HT1080 (cell line): ENCODE results near the gene ATP6V1E1. TPM values are rescaled to one million over a fixed set of nuclear protein-coding genes. Genes with fewer than 3 reads are reported as not detected.
A peak's percentile ranks its signal among the peaks of the same experiment; 100 is the strongest.
"Not testable (repeated sequence)": the region's sequence is repeated elsewhere in the genome, so short reads cannot be mapped to it uniquely, and the experiment has no call there.

ENCODE experiments used
- DNase-seq: peaks from one replicate; pipeline ENCODE4 v3.0.0-alpha.2; 2015; ENCODE audit warnings: low read depth
- total RNA-seq: library from RNA; depleted of rRNA; stranded (reverse); fragments of >200 nt; shearing (Covaris generic); gene quantifications from 2 replicates; pipeline ENCODE4 v1.2.3, GENCODE V29; 2014

ATP6V1E1 gene
- total RNA-seq, 1 experiment from 2014 or later, result 142 TPM

DNA sequence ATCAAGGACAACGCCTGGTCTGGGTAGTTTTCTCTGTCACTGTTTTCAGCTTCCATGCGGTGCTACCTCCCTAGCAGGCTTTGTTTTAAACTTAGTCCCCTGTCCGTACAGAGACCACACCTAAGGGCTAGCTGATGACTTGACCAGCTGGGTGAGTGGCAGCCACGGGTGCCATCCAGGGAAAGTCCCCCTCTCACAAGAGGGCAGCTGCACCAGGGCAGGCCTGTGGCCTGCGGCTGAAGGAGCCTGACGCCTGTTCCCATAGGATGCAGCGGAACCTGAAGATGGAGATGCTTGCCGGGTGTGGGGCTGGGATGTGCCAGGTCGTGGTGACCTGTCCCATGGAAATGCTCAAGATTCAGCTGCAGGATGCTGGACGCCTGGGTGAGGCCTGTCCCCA, 45.4 kb downstream of the ATP6V1E1 start:
- no peak for DNase-seq

DNA sequence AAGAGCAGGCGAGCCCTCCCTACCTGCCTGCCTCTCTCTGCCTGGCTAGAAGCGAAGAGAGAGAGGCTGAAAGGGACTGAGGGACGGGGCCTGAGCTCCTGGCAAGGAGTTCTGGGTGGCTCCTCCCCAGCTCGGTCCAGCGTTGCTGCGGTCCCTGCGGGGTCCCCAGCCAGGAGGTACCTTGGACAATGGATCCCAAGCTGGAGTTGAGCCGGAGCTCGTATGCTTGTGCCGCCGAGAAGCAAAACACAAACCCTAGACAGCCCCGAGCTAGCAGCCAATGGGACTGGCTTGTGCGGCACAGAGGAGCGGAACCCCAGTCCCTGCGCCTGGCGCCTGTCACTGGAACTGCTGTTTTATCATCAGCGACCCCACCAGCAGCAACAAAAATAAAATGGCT, 46.9 kb downstream of the ATP6V1E1 start:
- DNase-seq, result no peak

DNA sequence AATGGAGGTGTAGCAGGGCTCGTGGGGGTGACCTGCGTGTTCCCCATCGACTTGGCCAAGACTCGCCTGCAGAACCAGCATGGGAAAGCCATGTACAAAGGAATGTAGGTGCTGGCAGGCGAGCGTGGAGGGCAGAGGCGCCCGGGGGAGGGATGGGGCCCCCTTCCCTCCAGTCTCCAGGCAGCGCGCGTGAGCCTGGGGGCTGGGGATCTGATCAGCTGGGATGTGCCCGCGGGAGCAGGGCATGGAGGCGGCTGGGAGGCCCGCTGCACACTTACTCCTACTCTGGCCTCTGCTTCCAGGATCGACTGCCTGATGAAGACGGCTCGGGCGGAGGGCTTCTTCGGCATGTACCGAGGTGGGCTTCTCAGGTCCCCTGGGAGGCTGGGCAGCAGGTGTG, 47.5 kb downstream of the ATP6V1E1 start:
- DNase-seq, result no peak

GRCh38 chr22:17580441-17581031, 48.0 kb downstream of the ATP6V1E1 start:
- no peak for DNase-seq

DNA sequence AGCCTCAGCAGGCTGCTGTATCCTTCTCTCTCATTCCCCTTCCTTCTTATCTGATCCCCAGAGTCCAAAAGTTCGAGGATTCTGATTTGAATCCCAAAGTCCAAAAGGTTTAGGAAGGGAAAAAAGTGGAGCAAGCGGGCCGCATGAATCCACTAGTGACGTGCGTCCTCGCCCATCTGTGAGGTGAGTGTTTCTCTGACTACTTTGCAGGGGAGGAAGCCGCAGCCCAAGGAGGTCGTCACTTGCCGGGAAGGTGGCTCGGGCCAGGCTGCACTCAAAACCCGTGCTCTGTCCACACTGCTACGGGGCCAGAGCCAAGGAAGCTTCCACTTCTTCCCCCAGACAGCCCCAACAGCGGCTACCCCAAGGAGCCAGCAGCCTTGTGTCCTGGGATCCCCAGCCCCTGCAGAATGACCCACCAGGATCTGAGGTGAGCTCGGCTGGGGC, 49.0 kb downstream of the ATP6V1E1 start:
- no peak for DNase-seq

- DNase-seq, result peak; percentile 15
These were observed 50.3 kb downstream of the ATP6V1E1 start for GRCh38 chr22:17578136-17578754.

GRCh38 chr22:17576470-17576869, 52.1 kb downstream of the ATP6V1E1 start:
- DNase-seq, result peak; percentile 88

- DNase-seq, result no peak
These were observed 52.9 kb downstream of the ATP6V1E1 start for GRCh38 chr22:17575681-17576080.

DNA sequence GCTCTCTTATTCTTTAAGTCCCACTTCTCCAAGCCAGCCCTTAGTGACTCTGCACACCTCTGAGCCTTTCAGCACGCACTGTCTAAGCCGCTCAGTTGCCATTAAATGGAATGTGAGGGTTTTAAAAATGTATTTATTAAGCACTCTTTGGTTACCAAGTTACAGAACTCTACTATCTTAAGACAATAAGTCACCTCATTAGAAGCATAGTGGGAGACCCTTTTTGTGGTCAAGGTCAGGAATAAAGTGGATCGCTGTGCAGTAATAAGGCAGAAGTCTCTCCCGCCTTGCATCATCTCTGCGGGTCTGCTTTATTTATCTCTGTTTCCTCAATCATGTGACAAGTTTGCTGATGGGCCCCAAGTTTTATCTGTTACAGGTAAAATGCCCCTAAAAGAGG, 53.4 kb downstream of the ATP6V1E1 start:
- DNase-seq, result no peak

GRCh38 chr22:17570851-17571631, 57.5 kb downstream of the ATP6V1E1 start:
- no peak for DNase-seq

GRCh38 chr22:17569971-17570511, 58.5 kb downstream of the ATP6V1E1 start:
- DNase-seq, result peak; percentile 45

- DNase-seq, result no peak
These were observed 61.8 kb downstream of the ATP6V1E1 start for GRCh38 chr22:17566776-17567175.

GRCh38 chr22:17566016-17566687, 62.4 kb downstream of the ATP6V1E1 start:
- not testable (repeated sequence) for DNase-seq

DNA sequence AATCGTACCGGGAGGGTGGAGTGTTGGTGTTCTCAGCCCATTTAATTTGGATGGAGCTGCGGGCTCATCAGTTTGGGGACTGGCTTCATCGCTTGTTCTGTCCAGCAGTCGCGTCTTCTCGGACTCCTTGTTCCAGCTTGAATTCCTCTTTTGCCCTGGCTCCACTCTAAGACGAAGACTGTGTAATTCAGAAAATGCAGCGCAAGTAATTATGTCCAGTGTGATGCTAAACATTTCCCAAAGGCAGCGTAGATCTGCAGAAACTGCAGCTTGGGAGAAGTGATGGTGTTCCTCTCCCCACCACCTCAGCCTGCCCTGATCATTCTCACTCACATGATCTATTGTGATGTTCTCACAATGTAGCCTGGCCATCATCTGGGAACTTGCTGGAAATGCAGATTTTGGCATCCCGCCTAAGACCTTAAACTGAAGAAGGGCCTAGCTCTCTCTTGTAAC, 64.6 kb downstream of the ATP6V1E1 start:
- no peak for DNase-seq

- DNase-seq, result no peak
These were observed 65.4 kb downstream of the ATP6V1E1 start, which contains the start of gene SLC25A18 for GRCh38 chr22:17562906-17563870. Gene SLC25A18 (plus strand): TSS chr22:17563498. CDS start chr22:17579945, 16,447 bp downstream.

DNA sequence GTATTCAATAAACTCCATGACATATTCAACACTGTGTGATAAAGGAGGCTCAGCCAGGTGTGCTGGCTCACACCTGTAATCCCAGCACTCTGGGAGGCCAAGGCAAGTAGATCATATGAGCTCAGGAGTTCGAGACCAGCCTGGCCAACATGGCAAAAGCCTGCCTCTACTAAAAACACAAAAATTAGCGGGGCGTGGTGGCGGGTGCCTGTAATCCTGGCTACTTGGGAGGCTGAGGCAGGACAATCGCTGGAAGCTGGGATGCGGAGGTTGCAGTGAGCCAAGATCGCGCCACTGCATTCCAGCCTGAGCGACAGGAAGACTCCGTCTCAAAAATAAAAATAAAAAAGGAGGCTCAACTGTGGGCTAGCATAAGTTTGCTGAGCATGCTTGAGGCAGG, 69.4 kb downstream of the ATP6V1E1 start:
- DNase-seq, result no peak

DNA sequence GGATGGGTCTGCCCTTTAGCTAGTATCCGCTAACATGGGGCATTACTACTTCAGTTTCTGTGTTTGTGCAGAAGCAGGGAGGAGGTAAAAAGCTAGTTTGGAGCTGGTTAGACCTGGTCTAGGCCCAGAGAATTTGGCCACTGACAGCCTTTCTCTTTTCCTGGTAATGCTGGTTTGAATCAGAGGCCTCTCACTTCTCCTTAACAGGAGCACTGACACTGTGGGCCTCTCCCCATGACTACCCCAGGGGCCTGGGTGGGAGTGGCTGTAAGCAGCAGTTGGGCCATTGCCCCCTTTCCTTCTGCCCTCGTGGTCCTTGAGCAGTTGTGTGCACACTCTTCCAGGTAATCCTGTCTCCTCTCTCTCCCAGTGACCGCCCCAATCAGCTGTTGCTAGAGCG, 73.7 kb downstream of the ATP6V1E1 start:
- no peak for DNase-seq

GRCh38 chr22:17552737-17553136, 75.8 kb downstream of the ATP6V1E1 start:
- no peak for DNase-seq

- DNase-seq, result no peak
These were observed 78.9 kb downstream of the ATP6V1E1 start for GRCh38 chr22:17549655-17550054.

DNA sequence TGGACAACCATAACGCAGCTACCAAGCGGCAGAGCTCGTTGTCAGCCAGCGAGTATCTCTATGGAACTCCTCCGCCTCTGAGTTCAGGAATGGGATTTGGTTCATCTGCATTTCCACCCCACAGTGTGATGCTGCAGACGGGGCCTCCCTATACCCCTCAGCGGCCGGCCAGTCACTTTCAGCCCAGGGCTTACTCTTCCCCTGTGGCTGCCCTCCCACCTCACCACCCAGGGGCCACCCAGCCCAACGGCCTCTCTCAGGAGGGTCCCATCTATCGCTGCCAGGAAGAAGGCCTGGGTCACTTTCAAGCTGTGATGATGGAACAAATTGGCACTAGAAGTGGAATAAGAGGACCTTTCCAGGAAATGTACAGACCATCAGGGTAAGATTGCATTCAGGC, 79.4 kb downstream of the ATP6V1E1 start:
- no peak for DNase-seq

DNA sequence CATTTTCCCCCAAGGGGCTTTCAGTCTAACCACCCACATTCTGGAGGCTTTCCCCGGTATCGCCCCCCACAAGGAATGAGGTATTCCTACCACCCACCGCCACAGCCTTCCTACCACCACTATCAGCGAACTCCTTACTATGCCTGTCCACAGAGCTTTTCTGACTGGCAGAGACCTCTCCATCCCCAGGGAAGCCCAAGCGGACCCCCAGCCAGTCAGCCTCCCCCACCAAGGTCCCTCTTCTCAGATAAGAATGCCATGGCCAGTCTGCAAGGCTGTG, 79.9 kb downstream of the ATP6V1E1 start:
- no peak for DNase-seq
